Parathyroid adenoma (tissue), 2 donors: Measurements from ENCODE around the gene FFAR3.
A peak's percentile ranks its signal among the peaks of the same experiment; 100 is the strongest.

ENCODE experiments used
- H2AFZ ChIP-seq: fragments of 300-600 bp; sonication (generic); one replicate; pipeline ENCODE4 v1.7.0; 2017; ENCODE audit warnings: antibody characterized with exemption, mild to moderate bottlenecking
- H3K27ac ChIP-seq: fragments of 300-600 bp; sonication (generic); one replicate; pipeline ENCODE4 v1.7.0; 2017
- H3K27me3 ChIP-seq: fragments of 300-600 bp; sonication (generic); one replicate; pipeline ENCODE4 v1.7.0; 2017; ENCODE audit warnings: low read length; ENCODE audit not compliant: control insufficient read depth, insufficient read depth
- H3K36me3 ChIP-seq: fragments of 300-600 bp; sonication (generic); one replicate; pipeline ENCODE4 v1.7.0; 2017; ENCODE audit warnings: low read length; ENCODE audit not compliant: control insufficient read depth, insufficient read depth
- H3K4me1 ChIP-seq: fragments of 300-600 bp; sonication (generic); one replicate; pipeline ENCODE4 v1.7.0; 2017; ENCODE audit warnings: control low read depth
- H3K4me2 ChIP-seq: fragments of 300-600 bp; sonication (generic); one replicate; pipeline ENCODE4 v1.7.0; 2017; ENCODE audit warnings: low read length
- H3K4me3 ChIP-seq: fragments of 300-600 bp; sonication (generic); one replicate; pipeline ENCODE4 v1.7.0; 2017; ENCODE audit warnings: low read depth, low read length
- H3K79me2 ChIP-seq: fragments of 300-600 bp; sonication (generic); one replicate; pipeline ENCODE4 v1.7.0; 2017; ENCODE audit warnings: control low read depth
- H3K9ac ChIP-seq: fragments of 300-600 bp; sonication (generic); one replicate; pipeline ENCODE4 v1.7.0; 2017; ENCODE audit warnings: mild to moderate bottlenecking
- H3K9me3 ChIP-seq: fragments of 300-600 bp; sonication (generic); one replicate; pipeline ENCODE4 v1.7.0; 2017; ENCODE audit warnings: low read length; ENCODE audit not compliant: control insufficient read depth
- CTCF ChIP-seq: fragments of 300-600 bp; sonication (generic); IDR thresholded peaks from one replicate; pipeline ENCODE4 v1.7.0; 2017; ENCODE audit warnings: antibody characterized with exemption, mild to moderate bottlenecking
- donor health status: primary hyperparathyroidism.

FFAR3 gene

GRCh38 chr19:35318679-35319448 lies 39.4 kb upstream of the FFAR3 start:
- no peaks in the 10 kb centered on the region for H3K9me3 ChIP-seq
- H2AFZ ChIP-seq: no peak overlapping the region
- H3K27me3 ChIP-seq: no peaks in the 10 kb centered on the region
- no peak overlapping the region for H3K9ac ChIP-seq
- H3K36me3 ChIP-seq: no peaks in the 10 kb centered on the region
- H3K27ac ChIP-seq: peak overlapping the region; percentile 22
- no peaks in the 10 kb centered on the region for H3K79me2 ChIP-seq
- no peaks in the 10 kb centered on the region for H3K4me1 ChIP-seq
- no peak overlapping the region for H3K4me3 ChIP-seq
- TF ChIP-seq CTCF: no peak
- H3K4me2 ChIP-seq: no peak overlapping the region

GRCh38 chr19:35320065-35320713 lies 38.1 kb upstream of the FFAR3 start:
- H3K4me1 ChIP-seq: no peaks in the 10 kb centered on the region
- no peaks in the 10 kb centered on the region for H3K27me3 ChIP-seq
- H2AFZ ChIP-seq: no peak overlapping the region
- H3K27ac ChIP-seq: no peak overlapping the region
- H3K79me2 ChIP-seq: no peaks in the 10 kb centered on the region
- H3K4me2 ChIP-seq: no peak overlapping the region
- TF ChIP-seq CTCF: no peak
- H3K4me3 ChIP-seq: no peak overlapping the region
- H3K9ac ChIP-seq: no peak overlapping the region
- H3K9me3 ChIP-seq: no peaks in the 10 kb centered on the region
- H3K36me3 ChIP-seq: no peaks in the 10 kb centered on the region

GRCh38 chr19:35321291-35321690 lies 37.0 kb upstream of the FFAR3 start:
- Histone ChIP-seq H3K4me1 (no peaks in the 10 kb centered on the region), H3K4me3 (no peak overlapping the region), H3K36me3 (no peaks in the 10 kb centered on the region), H3K79me2 (no peaks in the 10 kb centered on the region), H3K9ac (no peak overlapping the region), H3K27ac (no peak overlapping the region), H3K27me3 (no peaks in the 10 kb centered on the region), H3K9me3 (no peaks in the 10 kb centered on the region), H3K4me2 (no peak overlapping the region), H2AFZ (no peak overlapping the region)
- TF ChIP-seq CTCF: no peak

GRCh38 chr19:35322014-35322413 lies 36.2 kb upstream of the FFAR3 start:
- Histone ChIP-seq H3K4me3 (no peak overlapping the region), H2AFZ (no peak overlapping the region), H3K27ac (no peak overlapping the region), H3K79me2 (no peaks in the 10 kb centered on the region), H3K36me3 (no peaks in the 10 kb centered on the region), H3K9ac (no peak overlapping the region), H3K27me3 (no peaks in the 10 kb centered on the region), H3K4me2 (no peak overlapping the region), H3K4me1 (no peaks in the 10 kb centered on the region), H3K9me3 (no peaks in the 10 kb centered on the region)
- TF ChIP-seq CTCF: no peak

- no peak overlapping the region for H3K4me2 ChIP-seq
- no peak overlapping the region for H3K4me3 ChIP-seq
- no peaks in the 10 kb centered on the region for H3K4me1 ChIP-seq
- no peaks in the 10 kb centered on the region for H3K9me3 ChIP-seq
- no peaks in the 10 kb centered on the region for H3K79me2 ChIP-seq
- H3K9ac ChIP-seq: no peak overlapping the region
- TF ChIP-seq CTCF: peak; percentile 41
- H2AFZ ChIP-seq: no peak overlapping the region
- no peak overlapping the region for H3K27ac ChIP-seq
- no peaks in the 10 kb centered on the region for H3K27me3 ChIP-seq
- no peaks in the 10 kb centered on the region for H3K36me3 ChIP-seq
Observed at GRCh38 chr19:35327642-35328041, 30.6 kb upstream of the FFAR3 start.
